GM23248 (cell line): ENCODE data around the gene PLCD3.

ENCODE experiments used
- EZH2 ChIP-seq: fragments of 200-600 bp; sonication (generic); IDR thresholded peaks from 2 replicates; pipeline ENCODE4 v1.6.1; 2018; ENCODE audit warnings: antibody characterized with exemption, mild to moderate bottlenecking; ENCODE audit not compliant: insufficient read depth, poor library complexity, severe bottlenecking
- EZH2phosphoT487 ChIP-seq: fragments of 200-600 bp; sonication (generic); IDR thresholded peaks from 2 replicates; pipeline ENCODE4 v1.6.1; 2018; ENCODE audit warnings: antibody characterized with exemption, moderate library complexity, mild to moderate bottlenecking, low read depth; ENCODE audit not compliant: insufficient read depth

DNA sequence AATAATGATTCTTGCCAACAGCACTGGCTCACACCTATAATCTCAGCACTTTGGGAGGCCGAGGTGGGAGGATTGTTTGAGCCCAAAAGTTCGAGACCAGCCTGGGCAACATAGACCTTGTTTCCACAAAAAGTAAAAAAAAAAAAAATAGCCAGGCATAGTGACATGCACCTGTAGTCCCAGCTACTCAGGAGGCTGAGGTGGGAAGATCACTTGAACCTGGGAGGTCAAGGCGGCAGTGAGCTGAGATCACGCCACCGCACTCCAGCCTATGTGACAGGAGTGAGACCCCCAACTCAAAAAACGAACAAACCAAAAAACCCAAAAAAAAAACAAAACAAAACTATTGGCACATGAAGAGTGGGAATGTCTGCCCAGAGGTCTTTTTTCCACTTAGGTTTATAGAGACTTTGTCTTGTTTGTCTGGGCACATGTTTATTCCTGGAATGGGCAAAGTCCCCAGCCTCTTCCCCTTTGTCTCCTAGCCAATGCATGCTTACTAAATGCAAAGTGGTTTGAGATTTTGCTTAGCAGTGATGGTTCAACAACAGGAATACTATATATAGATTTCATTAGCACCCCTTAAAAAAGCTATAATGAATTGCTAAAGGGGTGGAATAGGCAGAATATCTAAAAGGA lies 45.3 kb downstream of the PLCD3 start:
- no peak for TF ChIP-seq EZH2
- no peak for TF ChIP-seq EZH2phosphoT487
